Measurements from ENCODE around the gene ITIH1.

The ITIH1 gene

DNA sequence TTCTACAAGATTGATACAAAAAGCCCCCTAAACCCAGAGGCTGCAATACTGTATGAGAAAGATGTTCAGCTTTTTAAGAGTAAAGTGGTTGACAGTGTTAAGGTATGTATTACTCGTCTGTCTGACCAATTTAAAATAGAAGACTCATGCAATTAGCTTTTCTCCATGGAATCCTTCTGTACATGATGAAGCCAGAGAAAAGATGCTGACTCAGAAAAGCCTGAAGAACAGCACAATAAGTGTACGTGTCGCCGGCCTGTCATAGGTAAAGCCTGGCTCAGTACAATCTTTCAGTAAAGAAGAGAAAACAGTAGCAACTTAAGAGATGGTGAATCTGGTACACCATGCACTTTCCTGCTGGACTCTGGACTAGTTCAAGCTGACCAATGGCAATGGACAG lies 23.0 kb upstream of the ITIH1 start:
- Histone ChIP-seq H3F3A (ENCODE audit: insufficient read depth, low read length) (no peaks in the 10 kb centered on the region), H3K4me3 (ENCODE audit: low read length) (no peak overlapping the region), H3K9me3 (replicated peaks; ENCODE audit: insufficient read depth, low read length) (no peaks in the 10 kb centered on the region), H3K27me3 (replicated peaks; ENCODE audit: insufficient read depth, low read length) (no peaks in the 10 kb centered on the region), H3K79me2 (ENCODE audit: low read length) (no peaks in the 10 kb centered on the region), H3K4me2 (ENCODE audit: low read depth, low read length) (no peak overlapping the region), H3K9me2 (replicated peaks; ENCODE audit: insufficient read depth, low read length) (no peaks in the 10 kb centered on the region), H4K20me1 (ENCODE audit: insufficient read depth, low read length) (no peaks in the 10 kb centered on the region), H3K9ac (ENCODE audit: low read length) (no peak overlapping the region), H3K27ac (ENCODE audit: low read length) (no peak overlapping the region), H2AFZ (ENCODE audit: low read length) (no peak overlapping the region), H3K36me3 (replicated peaks; ENCODE audit: insufficient read depth, low read length) (no peaks in the 10 kb centered on the region; the same call in 1 of the 2 replicates), H3K4me1 (ENCODE audit: low read length) (no peaks in the 10 kb centered on the region)
- TF ChIP-seq, protein P1, sequence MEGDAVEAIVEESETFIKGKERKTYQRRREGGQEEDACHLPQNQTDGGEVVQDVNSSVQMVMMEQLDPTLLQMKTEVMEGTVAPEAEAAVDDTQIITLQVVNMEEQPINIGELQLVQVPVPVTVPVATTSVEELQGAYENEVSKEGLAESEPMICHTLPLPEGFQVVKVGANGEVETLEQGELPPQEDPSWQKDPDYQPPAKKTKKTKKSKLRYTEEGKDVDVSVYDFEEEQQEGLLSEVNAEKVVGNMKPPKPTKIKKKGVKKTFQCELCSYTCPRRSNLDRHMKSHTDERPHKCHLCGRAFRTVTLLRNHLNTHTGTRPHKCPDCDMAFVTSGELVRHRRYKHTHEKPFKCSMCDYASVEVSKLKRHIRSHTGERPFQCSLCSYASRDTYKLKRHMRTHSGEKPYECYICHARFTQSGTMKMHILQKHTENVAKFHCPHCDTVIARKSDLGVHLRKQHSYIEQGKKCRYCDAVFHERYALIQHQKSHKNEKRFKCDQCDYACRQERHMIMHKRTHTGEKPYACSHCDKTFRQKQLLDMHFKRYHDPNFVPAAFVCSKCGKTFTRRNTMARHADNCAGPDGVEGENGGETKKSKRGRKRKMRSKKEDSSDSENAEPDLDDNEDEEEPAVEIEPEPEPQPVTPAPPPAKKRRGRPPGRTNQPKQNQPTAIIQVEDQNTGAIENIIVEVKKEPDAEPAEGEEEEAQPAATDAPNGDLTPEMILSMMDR (IDR thresholded peaks at IDR 0.05; ENCODE audit: low read length) = no peak
- TF ChIP-seq EZH2 (optimal IDR thresholded peaks at IDR 0.05; ENCODE audit: low read depth, low read length) = no peak
- TF ChIP-seq EZH2phosphoT487 (IDR thresholded peaks at IDR 0.05; ENCODE audit: low read length) = no peak
- DNase-seq = no peak

DNA sequence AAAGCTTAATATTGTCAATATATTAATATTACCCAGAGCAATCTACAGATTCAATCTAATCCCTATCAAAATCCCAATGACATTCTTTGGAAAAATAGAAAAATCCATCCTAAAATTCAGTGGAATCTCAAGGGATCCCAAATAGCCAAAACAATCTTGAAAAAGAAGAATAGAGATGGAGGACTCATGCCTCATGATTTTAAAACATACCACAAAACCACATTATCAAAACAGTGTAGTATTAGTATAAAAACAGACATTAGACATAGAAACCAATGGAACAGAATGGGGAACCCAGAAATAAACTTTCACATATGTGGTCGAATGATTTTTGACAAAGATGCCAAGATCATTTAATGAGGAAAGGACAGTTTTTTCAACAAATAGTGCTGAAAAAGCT lies 21.3 kb upstream of the ITIH1 start:
- Histone ChIP-seq H3K79me2 (ENCODE audit: low read length) (no peaks in the 10 kb centered on the region), H3F3A (ENCODE audit: insufficient read depth, low read length) (no peaks in the 10 kb centered on the region), H3K4me3 (ENCODE audit: low read length) (no peak overlapping the region), H4K20me1 (ENCODE audit: insufficient read depth, low read length) (no peaks in the 10 kb centered on the region), H3K9me3 (replicated peaks; ENCODE audit: insufficient read depth, low read length) (no peaks in the 10 kb centered on the region), H3K9ac (ENCODE audit: low read length) (no peak overlapping the region), H3K27me3 (replicated peaks; ENCODE audit: insufficient read depth, low read length) (no peaks in the 10 kb centered on the region), H2AFZ (ENCODE audit: low read length) (no peak overlapping the region), H3K4me2 (ENCODE audit: low read depth, low read length) (no peak overlapping the region), H3K27ac (ENCODE audit: low read length) (no peak overlapping the region), H3K4me1 (ENCODE audit: low read length) (no peaks in the 10 kb centered on the region), H3K36me3 (replicated peaks; ENCODE audit: insufficient read depth, low read length) (no peaks in the 10 kb centered on the region; the same call in 1 of the 2 replicates), H3K9me2 (replicated peaks; ENCODE audit: insufficient read depth, low read length) (no peaks in the 10 kb centered on the region)
- TF ChIP-seq EZH2 (optimal IDR thresholded peaks at IDR 0.05; ENCODE audit: low read depth, low read length) (no peak), EZH2phosphoT487 (IDR thresholded peaks at IDR 0.05; ENCODE audit: low read length) (no peak)
- TF ChIP-seq, protein P1 (IDR thresholded peaks at IDR 0.05; ENCODE audit: low read length) = no peak
- DNase-seq = no peak

DNA sequence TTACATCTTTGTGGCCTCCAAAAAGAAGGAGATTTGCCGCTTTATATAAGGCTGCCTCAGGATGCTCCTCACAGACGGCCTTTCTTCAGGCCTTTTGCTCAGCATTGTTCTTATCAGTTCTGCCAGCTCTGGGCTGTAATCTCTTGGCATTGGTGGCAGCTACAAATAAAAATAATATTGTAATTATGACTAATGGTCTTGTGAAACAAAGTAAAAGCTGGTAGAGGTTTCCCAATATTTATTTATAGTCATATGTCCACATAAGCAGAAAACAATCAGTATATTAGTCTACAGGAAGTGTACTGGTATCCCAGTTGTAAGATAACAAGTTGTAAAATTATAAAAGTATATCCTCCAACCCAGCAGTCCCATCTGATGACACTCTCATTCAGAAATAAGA lies 13.9 kb upstream of the ITIH1 start:
- TF ChIP-seq EZH2 (optimal IDR thresholded peaks at IDR 0.05; ENCODE audit: low read depth, low read length) (no peak), EZH2phosphoT487 (IDR thresholded peaks at IDR 0.05; ENCODE audit: low read length) (no peak)
- TF ChIP-seq, protein P1 (IDR thresholded peaks at IDR 0.05; ENCODE audit: low read length) = no peak
- Histone ChIP-seq H2AFZ (ENCODE audit: low read length) (no peak overlapping the region), H3K27ac (ENCODE audit: low read length) (no peak overlapping the region), H3K36me3 (replicated peaks; ENCODE audit: insufficient read depth, low read length) (no peaks in the 10 kb centered on the region; the same call in 1 of the 2 replicates), H3K4me1 (ENCODE audit: low read length) (no peaks in the 10 kb centered on the region), H3K9me2 (replicated peaks; ENCODE audit: insufficient read depth, low read length) (no peaks in the 10 kb centered on the region), H3K27me3 (replicated peaks; ENCODE audit: insufficient read depth, low read length) (no peaks in the 10 kb centered on the region), H3K4me3 (ENCODE audit: low read length) (no peak overlapping the region), H3K9ac (ENCODE audit: low read length) (no peak overlapping the region), H3F3A (ENCODE audit: insufficient read depth, low read length) (no peaks in the 10 kb centered on the region), H4K20me1 (ENCODE audit: insufficient read depth, low read length) (no peaks in the 10 kb centered on the region), H3K9me3 (replicated peaks; ENCODE audit: insufficient read depth, low read length) (no peaks in the 10 kb centered on the region), H3K79me2 (ENCODE audit: low read length) (peaks cover 8% of the 10 kb centered on the region), H3K4me2 (ENCODE audit: low read depth, low read length) (no peak overlapping the region)
- DNase-seq = no peak

Measured in MM.1S (cell line).